GM04503 (cell line): ENCODE data around the gene SGPL1.

Experiments
- DNase-seq: peaks from one replicate; pipeline ENCODE4 v3.0.0-alpha.2; 2012; ENCODE audit warnings: low read depth

Gene SGPL1

DNA sequence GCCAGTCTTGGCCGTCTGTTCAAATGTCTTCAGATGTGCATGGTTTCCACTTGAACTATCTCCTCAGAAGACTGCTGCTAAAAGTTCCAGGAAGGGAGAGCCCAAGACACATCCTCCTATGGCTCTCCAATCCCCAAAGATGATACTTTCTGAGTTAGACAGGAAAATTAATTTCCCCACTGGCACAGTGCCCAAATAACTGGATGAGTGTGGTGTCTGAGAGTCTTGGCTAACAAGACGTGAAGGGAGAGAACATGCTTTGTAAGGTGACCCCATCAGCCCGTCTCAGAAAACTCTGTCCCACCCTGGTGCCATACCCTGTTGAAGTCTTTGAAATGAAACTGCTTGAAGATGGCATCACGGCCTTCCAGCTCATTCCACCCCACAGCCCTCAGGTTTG lies 69.7 kb downstream of the SGPL1 start:
- DNase-seq = no peak

DNA sequence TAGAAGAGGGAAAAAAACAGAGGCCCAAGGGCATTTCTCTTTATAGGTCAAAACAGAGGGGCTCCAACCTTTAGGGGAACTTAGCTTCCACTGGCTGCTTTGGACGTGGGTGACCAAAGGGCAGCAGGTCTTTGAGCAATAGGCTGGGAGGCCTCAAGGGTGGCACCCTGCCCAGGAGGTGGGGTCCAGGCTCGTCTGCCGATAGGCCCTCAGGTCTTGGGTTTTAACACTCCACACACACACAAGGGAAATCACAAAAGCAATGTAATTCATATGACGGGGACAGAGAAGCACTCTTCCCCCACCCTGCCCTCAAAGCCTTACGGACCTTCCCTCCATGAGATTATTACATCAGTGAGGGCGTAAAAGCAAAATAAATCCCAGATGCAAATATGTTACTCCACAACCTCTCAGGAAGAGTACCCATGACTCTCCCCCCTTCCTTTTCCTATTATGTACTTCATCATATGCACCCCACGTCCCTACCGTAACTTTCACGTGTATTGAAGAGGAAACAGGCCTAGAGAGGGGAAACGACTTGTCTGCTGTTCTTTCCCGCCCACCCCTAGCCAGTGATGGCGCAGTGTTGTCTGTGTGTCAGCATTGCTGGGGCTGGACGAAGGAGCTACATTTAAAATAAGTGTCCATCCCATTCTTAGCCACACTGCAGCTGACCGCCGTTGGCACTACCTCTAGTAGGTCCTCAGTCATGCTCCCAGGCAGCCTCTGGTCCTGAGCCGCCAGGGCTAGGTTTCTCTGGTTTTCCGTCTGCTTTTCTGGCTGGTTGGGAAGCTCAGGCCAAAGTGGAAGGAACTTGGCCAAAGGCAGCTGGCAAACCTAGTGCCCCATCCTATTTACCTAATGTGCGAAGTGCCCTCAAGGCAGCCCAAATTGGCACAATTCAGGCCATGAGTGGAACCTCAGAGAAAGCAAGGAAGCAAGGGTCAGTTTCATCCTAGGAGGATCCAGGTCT lies 70.5 kb downstream of the SGPL1 start:
- DNase-seq = no peak

DNA sequence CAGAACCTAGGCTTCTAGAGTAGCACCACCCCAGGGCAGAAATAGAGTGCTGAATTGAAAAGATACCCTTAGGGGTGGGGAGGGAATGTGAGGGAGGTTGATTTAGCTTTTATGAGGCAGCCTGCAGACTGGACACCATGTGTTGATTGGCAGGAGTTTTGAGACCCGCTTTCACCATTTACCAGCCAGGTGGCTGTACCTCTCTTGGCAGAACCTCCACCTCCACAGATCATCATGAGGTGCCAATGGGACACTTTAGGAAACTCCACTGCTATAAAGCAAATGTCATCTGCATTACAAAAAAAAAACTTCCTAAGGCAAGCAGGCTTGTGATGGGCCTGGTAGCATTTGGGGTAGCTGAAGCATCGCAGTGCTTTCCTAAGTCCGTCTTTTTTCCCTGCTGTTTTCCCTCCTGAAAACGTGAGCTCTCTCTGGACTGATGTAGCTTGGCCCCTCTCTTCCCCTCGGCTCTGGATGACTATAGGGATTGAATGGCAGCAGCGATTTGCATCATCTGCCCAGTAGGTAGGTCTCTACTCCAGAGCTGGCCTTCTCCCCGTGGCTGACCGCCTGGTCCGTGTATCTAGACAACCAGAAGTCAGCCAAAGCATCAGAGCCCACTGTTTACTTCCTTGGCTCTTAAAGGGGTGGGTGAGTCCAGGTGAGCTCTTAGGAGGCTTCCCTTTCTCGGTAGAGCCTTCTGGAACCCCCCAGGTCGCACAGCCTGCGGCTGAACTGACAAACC lies 71.3 kb downstream of the SGPL1 start:
- DNase-seq = no peak

DNA sequence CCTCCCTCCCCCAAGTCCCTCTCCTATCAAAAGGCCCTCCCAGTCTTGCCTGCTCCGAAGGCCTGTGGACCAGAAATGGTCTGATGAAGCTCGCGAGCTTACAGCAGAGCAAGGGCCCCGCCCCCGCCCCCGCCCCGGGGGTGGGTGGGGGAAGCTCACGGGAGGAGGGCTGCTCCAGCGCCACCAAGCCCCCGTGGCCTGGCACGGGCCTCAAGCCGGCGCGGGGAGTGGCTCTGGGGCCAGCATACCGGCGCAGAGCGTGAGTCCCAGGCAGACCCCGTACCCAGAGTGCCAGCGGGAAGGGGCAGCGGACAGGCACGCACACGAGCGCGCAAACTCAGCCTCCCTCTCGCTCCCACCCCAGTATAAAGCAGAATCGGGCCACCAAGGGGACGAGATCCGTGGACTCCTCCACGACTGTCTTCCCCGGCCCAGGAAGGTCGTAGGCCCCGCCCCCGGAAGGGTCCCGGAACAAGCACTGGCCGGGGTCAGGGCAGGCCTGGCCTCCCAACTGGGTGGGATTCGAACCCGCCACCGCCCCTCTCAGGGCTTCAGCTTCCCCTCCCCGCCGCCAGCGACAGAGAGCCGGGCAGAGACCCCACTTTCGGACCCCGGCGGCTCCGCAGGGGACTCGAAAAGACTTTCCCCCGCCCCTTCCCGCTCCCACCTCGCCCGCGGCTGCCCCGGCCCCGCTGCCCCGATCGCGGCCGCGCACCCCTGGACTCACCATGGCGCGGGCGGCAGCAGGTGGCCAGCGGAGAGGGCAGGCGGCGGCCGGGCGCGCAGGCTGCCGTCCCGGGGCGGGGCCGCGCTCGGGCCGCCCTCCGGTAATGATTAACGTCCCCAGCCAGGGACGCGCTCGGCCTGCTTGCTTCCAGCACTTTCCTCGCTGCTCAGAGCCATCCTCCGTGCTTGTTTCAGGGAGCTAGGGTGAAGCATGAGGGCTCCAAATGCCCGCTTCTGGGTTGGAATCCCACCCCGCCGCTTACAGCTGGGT lies 72.4 kb downstream of the SGPL1 start, which contains the start of gene PCBD1:
Gene PCBD1 (minus strand): TSS at position 762 of the 997 bp plus-strand sequence. CDS start 32 bp downstream, at position 730.
- no peak for DNase-seq

DNA sequence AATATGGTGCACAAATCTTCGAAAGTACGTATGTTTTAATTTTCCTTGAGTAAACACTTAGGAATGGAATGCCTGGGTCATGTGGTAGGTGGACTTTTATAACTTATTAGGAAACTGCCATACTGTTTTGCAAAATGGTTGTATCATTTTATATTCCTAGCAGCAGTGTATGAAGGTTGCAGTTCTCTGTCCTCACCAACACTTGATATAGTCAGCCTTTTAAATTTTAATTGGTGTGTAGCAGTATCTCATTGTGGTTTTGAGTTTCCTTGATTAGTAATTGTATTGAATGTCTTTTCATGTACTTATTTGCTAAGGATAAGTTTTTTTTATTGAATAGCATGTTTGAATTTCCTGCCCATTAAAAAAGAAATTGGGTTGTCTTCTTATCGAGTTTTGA lies 73.5 kb downstream of the SGPL1 start:
- DNase-seq = no peak

DNA sequence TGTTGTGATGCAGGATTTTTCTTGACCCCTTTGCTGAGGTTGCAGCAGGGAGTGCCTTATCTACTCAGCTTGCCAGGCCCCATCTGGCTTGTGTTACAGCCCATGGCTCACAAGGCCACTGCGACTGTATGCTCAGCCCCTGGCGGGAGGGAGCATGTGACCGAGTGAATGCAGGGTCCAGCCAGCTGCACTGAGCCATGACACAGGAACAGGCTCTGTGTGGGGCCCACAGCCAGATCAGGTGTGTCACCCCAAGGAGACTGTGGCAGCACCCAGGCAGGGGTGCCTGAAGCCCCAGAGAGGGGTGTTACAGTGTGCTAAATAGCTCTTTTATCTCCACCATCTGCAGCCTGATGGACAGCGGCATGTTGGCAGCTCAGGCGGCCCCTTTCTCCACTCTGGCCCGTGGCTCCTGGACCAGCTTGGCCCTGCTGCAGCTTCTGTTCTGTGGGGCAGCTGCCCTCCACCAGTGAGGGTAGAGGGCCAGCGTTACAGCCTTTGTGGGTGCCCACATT lies 75.2 kb downstream of the SGPL1 start:
- no peak for DNase-seq

DNA sequence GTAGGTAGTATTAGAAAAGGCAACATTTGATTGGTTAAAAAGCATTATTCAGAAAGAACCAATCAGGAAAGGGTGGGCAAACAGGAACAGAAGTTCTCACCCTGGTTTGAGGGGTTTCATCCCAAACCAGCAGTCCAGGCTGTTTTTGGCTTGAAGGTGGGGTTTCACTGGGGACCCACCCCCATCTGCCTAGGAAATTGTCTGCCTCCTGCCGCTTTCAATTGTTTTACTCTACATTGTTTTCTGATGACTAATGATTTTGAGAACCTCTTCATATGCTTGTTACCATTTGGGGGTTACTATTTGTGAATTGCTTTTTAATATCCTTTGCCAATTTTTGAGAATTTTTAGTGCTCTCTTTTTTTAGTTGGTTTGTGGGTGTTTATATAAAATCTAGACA lies 75.9 kb downstream of the SGPL1 start:
- DNase-seq = no peak

DNA sequence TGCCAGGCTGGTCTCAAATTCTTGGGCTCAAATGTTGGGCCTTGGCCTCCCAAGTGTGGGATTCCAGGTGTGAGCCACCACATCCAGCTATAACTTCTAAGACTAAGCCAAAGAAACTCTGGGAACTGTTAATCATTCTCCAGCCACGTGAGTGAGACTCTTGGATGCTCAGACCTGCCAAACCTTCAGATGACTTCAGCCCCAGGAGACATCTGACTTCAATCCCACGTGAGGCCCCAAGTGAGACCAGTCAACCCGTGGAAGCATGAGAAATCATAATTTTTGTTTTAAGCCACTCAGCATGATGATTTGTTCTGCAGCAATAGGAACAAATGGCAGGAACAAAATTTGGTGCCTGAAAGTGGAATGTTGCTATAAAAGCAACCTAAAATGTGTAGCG lies 76.9 kb downstream of the SGPL1 start:
- DNase-seq = no peak

DNA sequence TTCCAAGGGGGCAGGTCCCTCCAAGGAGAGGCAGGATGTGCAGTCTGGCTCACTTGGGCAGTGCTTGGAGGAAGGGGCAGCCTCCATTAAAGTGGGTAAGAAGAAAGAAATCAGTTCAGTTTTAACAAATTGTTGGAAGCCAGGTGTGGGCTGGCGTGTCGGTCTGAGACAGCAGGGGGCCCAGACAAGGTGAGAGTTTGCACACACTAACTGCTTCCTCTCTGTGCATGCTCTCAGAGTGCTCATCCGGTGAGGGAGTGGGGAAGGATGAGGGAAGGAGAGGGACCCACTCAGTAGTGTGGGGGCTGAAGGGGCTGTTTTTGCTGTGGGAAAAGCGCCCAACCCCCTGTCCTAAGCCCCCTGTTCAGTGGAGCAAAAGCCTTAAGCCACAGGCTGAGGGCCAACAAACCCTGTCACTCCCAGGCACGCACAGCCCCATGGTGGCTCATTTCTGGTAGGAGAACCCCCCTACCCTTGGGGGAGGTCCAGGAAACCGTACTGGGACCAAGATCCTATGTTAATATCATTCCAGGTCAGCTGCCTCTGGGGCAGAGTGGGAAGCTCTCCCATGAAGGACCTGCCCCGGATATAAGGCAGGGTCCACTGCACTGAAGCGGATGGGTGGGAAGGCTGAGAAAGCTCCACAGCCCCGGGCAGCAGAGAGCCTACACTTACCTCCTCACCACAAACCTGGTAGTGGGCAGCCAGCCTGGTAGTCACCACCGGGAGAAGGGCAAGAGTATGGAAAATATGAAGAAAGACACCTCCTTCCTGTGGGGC lies 77.7 kb downstream of the SGPL1 start:
- DNase-seq = no peak

DNA sequence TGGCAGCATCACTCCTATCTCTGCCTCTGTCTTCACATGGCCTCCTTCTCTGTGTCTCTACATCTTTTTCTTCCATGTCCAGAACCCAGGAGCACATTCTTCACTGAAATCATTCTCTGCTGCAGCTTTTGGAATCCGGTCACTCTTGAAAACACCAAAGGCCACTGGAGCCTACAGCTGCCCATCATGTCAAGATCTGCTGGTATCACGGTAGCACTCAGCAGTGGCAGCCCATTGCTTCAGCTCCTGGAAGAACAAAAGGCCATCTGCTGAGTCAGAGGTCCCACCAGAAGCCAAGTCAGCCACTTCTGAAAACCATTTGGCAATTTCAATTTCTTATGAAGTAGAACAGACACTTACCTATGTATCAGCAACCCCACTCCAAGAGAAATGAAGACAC lies 78.7 kb downstream of the SGPL1 start:
- no peak for DNase-seq

DNA sequence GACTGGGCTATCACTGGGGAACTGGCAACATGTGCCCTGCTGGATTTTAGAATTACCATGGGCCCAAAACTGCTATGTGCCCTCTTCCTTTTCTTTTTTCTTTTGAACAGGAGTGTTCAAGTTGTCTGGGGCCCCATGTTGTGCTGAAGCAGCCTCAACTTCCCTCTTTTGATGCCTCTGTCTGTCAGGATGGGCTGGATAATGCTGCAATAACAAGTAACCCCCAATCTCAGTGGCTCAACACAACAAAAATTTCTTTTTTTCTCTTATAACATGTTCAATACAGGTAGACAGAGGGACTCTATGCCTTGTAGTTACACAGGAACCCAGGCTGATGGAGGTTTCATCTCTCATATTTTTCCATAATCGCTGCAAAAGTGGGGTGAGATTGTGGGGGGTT lies 80.8 kb downstream of the SGPL1 start:
- DNase-seq = no peak

DNA sequence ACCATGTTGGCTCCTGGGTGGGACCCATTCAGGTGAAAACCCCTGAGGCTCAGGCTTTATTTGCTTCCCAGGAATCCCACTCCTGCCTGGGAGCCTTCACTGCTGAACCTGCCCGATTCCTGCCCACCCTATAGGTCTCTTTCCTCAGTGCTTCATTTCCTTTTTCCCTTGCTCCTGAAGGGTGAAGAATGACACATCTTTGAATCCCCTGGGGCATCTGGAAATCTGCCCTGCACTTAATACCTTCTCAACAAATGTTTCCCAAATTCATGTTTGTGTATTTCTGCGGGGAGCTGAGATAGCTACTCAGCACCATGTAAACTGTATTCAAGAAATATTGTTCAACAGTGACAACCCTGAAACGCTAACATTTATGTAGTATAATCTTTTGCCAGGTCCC lies 82.9 kb downstream of the SGPL1 start:
- no peak for DNase-seq

DNA sequence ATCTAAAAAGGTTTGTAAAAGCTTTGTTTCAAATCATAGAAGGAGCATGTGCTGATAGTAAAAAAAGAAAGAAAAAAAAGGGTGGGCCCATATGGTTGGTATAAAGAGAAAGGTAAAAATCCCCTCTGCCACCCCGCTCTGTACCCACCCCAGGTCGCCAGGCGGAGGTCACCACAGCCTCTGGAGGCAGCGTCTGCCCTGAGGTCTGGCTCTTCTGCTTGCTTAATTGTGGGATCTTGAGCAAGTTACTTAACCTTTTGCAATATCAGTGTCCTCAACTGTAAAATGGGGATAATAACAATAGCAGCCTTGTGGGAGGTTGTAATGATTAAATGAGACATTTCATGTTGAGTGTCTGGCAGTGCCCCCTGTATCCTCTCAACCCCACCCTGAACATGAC lies 83.3 kb downstream of the SGPL1 start:
- DNase-seq = no peak

DNA sequence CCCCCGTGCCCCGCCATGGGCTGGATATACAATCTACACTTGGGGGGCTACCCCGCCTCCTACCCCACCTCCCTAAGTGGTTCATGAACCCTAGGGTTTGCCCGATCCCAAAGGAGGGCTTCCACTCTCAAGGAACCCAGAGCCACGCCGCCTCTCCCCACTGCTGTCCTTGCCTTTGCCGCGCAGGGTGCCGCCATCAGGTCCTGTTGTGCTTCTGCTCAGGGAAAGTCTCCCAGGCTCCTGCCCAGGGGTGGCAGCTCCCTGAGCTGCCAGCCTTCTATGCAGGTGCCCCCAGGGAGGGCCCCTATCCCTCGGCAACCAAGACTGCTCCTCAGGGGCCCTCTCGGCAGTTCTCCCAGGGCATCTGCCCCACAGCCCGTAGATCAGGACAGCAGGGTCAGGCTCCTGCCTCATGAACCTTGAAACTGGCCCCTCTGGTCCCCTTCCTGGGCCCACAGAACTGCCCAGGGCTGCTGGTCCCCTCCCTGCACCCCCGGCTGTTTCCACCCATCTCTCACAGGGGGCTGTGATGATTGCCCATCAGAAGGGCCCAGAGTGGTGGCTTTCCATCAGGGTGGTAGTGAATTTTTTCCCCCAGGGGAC lies 85.6 kb downstream of the SGPL1 start:
- DNase-seq = no peak

DNA sequence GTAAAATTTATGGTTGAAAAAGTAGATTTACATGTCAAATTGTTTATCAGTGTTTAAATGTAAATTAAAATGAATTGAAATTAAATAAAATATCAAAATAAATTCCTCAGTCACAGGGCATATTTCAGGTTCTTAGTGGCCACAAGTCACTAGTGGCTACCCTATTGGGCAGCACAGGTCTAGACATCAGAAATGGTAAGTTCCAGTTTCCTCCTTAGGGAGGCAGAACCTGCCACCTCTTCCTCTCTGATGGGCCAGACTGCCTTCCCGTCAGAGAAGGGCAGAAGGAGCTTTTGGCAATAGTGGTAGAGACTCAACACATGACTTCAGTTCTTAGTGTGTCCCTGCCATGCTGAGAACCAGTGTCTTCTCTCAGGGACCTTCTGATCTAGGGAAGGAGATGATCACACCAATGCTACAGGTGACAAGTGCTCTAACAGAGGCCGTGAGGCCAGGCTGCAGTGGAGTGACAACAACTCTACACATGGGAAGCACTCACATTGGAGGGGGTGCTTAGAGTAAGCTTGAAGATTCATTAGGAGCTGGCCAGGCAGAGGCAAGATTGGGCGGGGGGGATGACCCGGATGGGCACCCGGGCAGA lies 87.0 kb downstream of the SGPL1 start:
- no peak for DNase-seq

DNA sequence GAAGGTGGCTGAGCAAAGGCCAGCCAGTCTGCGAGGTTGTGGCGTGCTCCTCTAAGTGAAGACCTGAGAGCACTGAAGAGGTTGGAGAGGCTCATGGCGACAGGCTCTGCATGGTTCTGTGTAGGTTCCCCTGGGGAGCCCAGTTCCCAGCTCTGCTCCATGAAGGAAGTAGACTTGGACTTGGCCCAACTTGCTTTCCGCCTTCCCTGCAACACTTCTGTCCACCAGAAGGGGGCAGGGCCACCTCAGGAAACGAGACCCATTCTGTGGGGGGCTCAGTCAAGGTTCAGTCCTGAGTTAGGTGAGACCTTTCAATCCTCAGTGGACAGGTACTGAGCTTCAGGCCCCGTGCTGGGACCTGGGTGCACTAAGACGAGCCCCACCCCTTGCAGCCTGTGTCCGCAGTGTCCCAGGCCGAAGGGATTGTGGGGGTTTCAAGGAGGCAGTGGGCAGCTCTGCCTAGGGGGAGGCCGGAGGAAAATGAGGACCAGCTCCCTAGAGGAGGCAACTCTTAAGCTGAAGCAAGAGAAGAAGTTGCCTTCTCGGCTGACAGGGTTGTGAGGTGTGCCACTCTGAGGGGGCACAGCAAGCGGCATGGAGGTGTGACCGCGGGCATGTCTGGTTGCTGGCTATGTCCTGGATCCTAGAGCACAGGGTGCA lies 87.6 kb downstream of the SGPL1 start:
- no peak for DNase-seq

DNA sequence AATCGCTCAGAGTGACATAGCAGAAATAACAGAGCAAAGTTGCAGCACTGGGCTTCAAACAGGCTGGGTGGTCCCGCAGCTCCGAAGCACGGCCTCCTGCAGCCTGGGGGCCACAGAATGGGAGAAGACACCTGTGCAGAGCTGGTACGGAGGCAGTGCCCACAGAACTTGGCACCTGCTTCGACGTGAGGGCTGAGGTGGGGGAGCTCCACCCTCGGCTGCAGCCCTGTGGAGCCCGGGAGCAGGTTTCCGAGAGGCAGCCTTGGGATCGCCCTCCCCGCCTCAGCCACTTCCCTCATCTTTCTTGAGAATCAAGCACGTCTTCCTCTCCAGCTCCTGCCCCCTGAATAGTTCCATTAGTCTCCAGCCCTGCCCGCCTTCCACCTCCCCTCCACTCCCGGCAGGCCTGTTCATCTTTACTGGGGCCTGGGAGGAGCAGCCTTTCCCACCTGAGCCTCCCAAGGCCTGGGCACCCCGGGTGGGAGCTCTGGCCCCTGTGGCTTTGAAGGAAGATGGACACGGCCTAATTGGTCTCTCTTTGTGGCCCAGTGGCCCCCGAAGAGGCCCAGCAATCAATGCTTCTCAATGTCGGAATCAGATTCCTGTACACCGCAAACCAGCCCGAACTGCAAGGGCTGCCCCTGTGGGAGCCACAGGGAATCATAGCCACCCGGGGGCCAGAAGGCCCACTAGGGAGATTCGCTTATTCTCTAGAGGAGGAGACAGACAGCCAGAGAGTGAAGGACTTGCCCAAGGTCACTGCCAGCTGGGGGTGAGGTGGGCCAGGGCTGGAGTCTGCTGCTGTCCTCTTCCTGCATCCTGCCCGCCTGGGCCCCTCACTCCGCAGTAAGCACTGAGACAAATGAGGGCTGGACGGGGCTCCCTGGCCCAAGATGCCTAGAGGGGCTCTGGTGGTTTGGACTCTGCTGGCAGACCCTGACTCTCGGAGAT lies 89.6 kb downstream of the SGPL1 start:
- no peak for DNase-seq

DNA sequence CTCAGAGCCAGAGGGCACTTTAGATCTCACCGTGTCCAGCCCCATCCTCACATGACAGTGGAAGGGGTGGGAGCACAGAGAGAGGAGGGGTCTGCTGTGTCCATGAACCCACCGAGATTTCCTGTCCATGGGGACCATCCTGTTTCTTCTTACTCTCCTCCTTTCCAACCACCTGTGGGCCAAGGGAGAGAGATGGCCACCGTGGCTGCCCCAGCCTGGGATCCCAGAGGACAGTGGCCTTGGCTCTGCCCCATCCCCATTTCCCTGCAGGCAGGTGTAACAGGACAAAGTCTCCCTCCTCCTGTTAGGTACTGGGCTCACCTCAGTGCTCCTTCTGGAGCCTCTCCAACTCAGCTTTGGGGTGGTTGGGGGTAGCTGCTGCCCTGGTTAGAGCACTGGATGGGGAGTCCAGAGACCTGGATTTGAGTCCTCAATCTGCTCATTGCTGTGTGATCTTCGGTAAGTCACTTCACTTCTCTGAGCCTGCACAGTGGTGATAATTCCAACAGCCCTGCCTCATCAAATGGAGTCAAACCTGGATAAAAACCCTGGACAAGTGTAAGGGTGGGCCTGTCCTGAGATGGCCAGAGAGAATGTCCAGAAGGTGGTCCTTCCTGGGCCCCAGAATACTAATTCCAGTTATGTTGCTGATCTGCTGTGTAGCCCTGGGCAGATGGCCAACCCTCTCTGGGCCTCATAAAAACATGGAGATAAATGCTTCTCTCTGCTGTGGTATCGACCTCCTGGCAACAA lies 90.5 kb downstream of the SGPL1 start:
- DNase-seq = no peak
